ENCODE measurements around the gene EFNA1. TPM values are rescaled to one million over a fixed set of nuclear protein-coding genes. Genes with fewer than 3 reads are reported as not detected.

The EFNA1 gene
- total and polyA plus RNA-seq, 2 of the 13 experiments (the other 11 are each of a cell fraction or from before 2014, with no cell fraction given) = 81.8 to 874 TPM

DNA sequence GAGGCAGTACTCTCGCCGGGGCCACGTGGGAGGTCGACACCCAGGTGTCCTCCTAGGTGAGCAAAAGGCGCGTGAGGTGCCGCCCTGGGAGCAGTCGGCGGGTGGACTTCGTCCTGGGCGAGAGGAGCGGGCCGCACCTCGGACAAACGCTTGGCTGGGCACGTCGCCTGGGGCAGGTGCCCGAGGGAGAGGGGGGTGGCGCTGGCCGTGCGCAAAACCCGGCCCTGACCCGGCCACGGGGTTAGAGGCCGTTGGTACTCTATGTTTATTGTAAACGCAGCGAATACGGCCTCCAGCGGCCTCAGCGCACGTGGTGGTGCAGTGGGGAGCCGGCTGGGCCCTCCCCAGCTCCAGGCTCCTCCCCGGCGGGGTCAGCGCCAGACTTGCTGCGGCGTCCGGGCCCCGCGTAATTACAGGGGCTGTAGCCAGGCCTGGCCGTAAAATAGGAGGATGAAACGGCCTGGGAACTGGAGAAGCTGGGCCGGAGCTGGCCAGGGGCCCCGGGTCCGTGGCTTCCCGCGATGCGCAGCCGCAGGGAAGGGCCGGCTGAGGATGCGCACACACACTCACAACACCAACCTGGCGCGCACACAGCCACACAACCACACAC lies 1.6 kb upstream of the EFNA1 start (continued):
- TF ChIP-seq NFAT5 (CRISPR knock-in tag; IDR thresholded peaks at IDR 0.05) (peak; percentile 82), SP4 (CRISPR knock-in tag; IDR thresholded peaks at IDR 0.05) (peak; percentile 92), SRF (IDR thresholded peaks at IDR 0.05; ENCODE audit: low read depth, low read length) (no peak), SP1 (IDR thresholded peaks at IDR 0.05) (no peak), SP1 (CRISPR knock-in tag; IDR thresholded peaks at IDR 0.05) (peak; percentile 45), SALL2 (CRISPR knock-in tag; IDR thresholded peaks at IDR 0.05) (no peak; the same call in 1 of the 2 replicates), ELF4 (CRISPR knock-in tag; IDR thresholded peaks at IDR 0.05; ENCODE audit: borderline replicate concordance) (peak; percentile 65; the same call in 1 of the 2 replicates), KLF12 (CRISPR knock-in tag; IDR thresholded peaks at IDR 0.05; ENCODE audit: borderline replicate concordance) (peak; percentile 19; the same call in 1 of the 2 replicates), SMARCE1 (IDR thresholded peaks at IDR 0.05; ENCODE audit: borderline replicate concordance) (no peak), ZNF761 (CRISPR knock-in tag; conservative IDR thresholded peaks at IDR 0.05) (peak; percentile 97), ZNF546 (CRISPR knock-in tag; conservative IDR thresholded peaks at IDR 0.05) (0 out of 2 replicates have a peak, but pooled peaks have one; percentile 29), ZSCAN21 (CRISPR knock-in tag; IDR thresholded peaks at IDR 0.05; ENCODE audit: borderline replicate concordance) (peak; percentile 97), ZMYM2 (CRISPR knock-in tag; IDR thresholded peaks at IDR 0.05) (peak; percentile 94), ZBTB8A (CRISPR knock-in tag; IDR thresholded peaks at IDR 0.05; ENCODE audit: borderline replicate concordance, low read depth) (peak; percentile 19; the same call in 1 of the 2 replicates), POLR2G (IDR thresholded peaks at IDR 0.05; ENCODE audit: low read depth, low read length) (peak; percentile 6)
- TF ChIP-seq, protein P1, sequence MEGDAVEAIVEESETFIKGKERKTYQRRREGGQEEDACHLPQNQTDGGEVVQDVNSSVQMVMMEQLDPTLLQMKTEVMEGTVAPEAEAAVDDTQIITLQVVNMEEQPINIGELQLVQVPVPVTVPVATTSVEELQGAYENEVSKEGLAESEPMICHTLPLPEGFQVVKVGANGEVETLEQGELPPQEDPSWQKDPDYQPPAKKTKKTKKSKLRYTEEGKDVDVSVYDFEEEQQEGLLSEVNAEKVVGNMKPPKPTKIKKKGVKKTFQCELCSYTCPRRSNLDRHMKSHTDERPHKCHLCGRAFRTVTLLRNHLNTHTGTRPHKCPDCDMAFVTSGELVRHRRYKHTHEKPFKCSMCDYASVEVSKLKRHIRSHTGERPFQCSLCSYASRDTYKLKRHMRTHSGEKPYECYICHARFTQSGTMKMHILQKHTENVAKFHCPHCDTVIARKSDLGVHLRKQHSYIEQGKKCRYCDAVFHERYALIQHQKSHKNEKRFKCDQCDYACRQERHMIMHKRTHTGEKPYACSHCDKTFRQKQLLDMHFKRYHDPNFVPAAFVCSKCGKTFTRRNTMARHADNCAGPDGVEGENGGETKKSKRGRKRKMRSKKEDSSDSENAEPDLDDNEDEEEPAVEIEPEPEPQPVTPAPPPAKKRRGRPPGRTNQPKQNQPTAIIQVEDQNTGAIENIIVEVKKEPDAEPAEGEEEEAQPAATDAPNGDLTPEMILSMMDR (CRISPR knock-in tag; IDR thresholded peaks at IDR 0.05) = peak; percentile 44
- TF ChIP-seq, protein P2, sequence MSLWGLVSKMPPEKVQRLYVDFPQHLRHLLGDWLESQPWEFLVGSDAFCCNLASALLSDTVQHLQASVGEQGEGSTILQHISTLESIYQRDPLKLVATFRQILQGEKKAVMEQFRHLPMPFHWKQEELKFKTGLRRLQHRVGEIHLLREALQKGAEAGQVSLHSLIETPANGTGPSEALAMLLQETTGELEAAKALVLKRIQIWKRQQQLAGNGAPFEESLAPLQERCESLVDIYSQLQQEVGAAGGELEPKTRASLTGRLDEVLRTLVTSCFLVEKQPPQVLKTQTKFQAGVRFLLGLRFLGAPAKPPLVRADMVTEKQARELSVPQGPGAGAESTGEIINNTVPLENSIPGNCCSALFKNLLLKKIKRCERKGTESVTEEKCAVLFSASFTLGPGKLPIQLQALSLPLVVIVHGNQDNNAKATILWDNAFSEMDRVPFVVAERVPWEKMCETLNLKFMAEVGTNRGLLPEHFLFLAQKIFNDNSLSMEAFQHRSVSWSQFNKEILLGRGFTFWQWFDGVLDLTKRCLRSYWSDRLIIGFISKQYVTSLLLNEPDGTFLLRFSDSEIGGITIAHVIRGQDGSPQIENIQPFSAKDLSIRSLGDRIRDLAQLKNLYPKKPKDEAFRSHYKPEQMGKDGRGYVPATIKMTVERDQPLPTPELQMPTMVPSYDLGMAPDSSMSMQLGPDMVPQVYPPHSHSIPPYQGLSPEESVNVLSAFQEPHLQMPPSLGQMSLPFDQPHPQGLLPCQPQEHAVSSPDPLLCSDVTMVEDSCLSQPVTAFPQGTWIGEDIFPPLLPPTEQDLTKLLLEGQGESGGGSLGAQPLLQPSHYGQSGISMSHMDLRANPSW (CRISPR knock-in tag; IDR thresholded peaks at IDR 0.05; ENCODE audit: borderline replicate concordance) = peak; percentile 80; the same call in 1 of the 2 replicates

Data from HepG2 (cell line).